IMR-90 (cell line): Measurements from ENCODE around the gene SYCP3. TPM values are rescaled to one million over a fixed set of nuclear protein-coding genes. Genes with fewer than 3 reads are reported as not detected.
A peak's percentile ranks its signal among the peaks of the same experiment; 100 is the strongest.

Experiments
- ATAC-seq: fragments of 200-7000 bp; cut with Tn5 transposase; 2 replicates; pipeline ENCODE4 v1.9.1; 2020; ENCODE audit warnings: low read depth, mild to moderate bottlenecking, moderate library complexity
- BruUV-seq: library from RNA; stranded (reverse); fragments of 400-500 nt; replicated peaks from 2 replicates; lab custom pipeline; 2021; lab: Mats Ljungman, UMichigan
- CTCF ChIA-PET: fragments of 300-600 bp; formaldehyde crosslinking; extraction: SDS; loops from one replicate; lab custom pipeline; 2021; ENCODE audit warnings: antibody characterized with exemption; lab: Yijun Ruan, JAX
- POLR2A ChIA-PET: fragments of 300-600 bp; sonication (Branson Sonifier 250); formaldehyde crosslinking; loops from one replicate; lab custom pipeline; 2022; ENCODE audit warnings: antibody characterized with exemption; ENCODE audit not compliant: unreplicated experiment; lab: Charles Lee
- DNase-seq: peaks from one replicate; pipeline ENCODE4 v3.0.0; 2013
- H2AFZ ChIP-seq: replicated peaks from 2 replicates; pipeline ENCODE3; 2013; ENCODE audit warnings: low read length, mild to moderate bottlenecking; ENCODE audit not compliant: poor library complexity
- H2AK5ac ChIP-seq: 2 replicates; pipeline ENCODE4 v1.6.1; 2013; ENCODE audit warnings: low read depth, low read length, inconsistent platforms
- H2AK9ac ChIP-seq: replicated peaks from 2 replicates; pipeline ENCODE3; 2013; ENCODE audit warnings: mild to moderate bottlenecking, low read depth, low read length, moderate library complexity; ENCODE audit not compliant: poor library complexity
- H2BK120ac ChIP-seq: 2 replicates; pipeline ENCODE4 v1.6.1; 2013; ENCODE audit warnings: low read depth, low read length, inconsistent platforms
- H2BK15ac ChIP-seq: 3 replicates; pipeline ENCODE4 v1.6.1; 2013; ENCODE audit warnings: low read depth, low read length, inconsistent platforms
- H2BK20ac ChIP-seq: 2 replicates; pipeline ENCODE4 v1.6.1; 2013; ENCODE audit warnings: low read depth, mild to moderate bottlenecking, inconsistent platforms, low read length, moderate library complexity
- H2BK5ac ChIP-seq: 2 replicates; pipeline ENCODE4 v1.6.1; 2013; ENCODE audit warnings: mild to moderate bottlenecking, low read depth, low read length, inconsistent platforms; ENCODE audit not compliant: poor library complexity, severe bottlenecking
- H3K14ac ChIP-seq: replicated peaks from 2 replicates; pipeline ENCODE4 v1.6.1; 2013; ENCODE audit warnings: low read depth, low read length, inconsistent platforms
- H3K18ac ChIP-seq: 2 replicates; pipeline ENCODE4 v1.6.1; 2013; ENCODE audit warnings: low read depth, low read length, control low read depth
- H3K23ac ChIP-seq: 2 replicates; pipeline ENCODE4 v1.6.1; 2013; ENCODE audit warnings: low read depth, low read length, inconsistent platforms
- H3K27ac ChIP-seq: 2 replicates; pipeline ENCODE4 v1.5.1; 2013; ENCODE audit warnings: mild to moderate bottlenecking, control low read depth, low read length; ENCODE audit not compliant: insufficient read depth
- H3K27me3 ChIP-seq: 2 replicates; pipeline ENCODE4 v1.6.1; 2013; ENCODE audit warnings: low read length; ENCODE audit not compliant: control insufficient read depth, insufficient read depth
- H3K36me3 ChIP-seq: 2 replicates; pipeline ENCODE4 v1.6.1; 2013; ENCODE audit warnings: low read length, mixed read lengths; ENCODE audit not compliant: control insufficient read depth, insufficient read depth
- H3K4ac ChIP-seq: 2 replicates; pipeline ENCODE4 v1.6.1; 2013; ENCODE audit warnings: low read depth, low read length, inconsistent platforms
- H3K4me1 ChIP-seq: 2 replicates; pipeline ENCODE4 v1.6.1; 2013; ENCODE audit warnings: low read length, mixed read lengths; ENCODE audit not compliant: control insufficient read depth, insufficient read depth
- H3K4me2 ChIP-seq: 2 replicates; pipeline ENCODE4 v1.6.1; 2013; ENCODE audit warnings: low read depth, mild to moderate bottlenecking, control low read depth, low read length, moderate library complexity
- H3K4me3 ChIP-seq: 2 replicates; pipeline ENCODE4 v1.5.1; 2013; ENCODE audit warnings: low read depth, mild to moderate bottlenecking, control low read depth, low read length, moderate library complexity; ENCODE audit not compliant: insufficient read depth
- H3K56ac ChIP-seq: 2 replicates; pipeline ENCODE4 v1.6.1; 2013; ENCODE audit warnings: low read length, inconsistent platforms; ENCODE audit not compliant: insufficient read depth; ENCODE audit errors: extremely low read depth
- H3K79me1 ChIP-seq, 2 experiments: 2 replicates each; pipeline ENCODE4 v1.6.1; 2013; ENCODE audit warnings: low read length in 2 of 2, inconsistent platforms in 1 of 2, low read depth in 1 of 2
- H3K9ac ChIP-seq: 2 replicates; pipeline ENCODE4 v1.6.1; 2013; ENCODE audit warnings: low read depth, low read length, control low read depth
- H3K9me1 ChIP-seq: 2 replicates; pipeline ENCODE4 v1.6.1; 2013; ENCODE audit warnings: low read length, inconsistent platforms; ENCODE audit not compliant: insufficient read depth
- H3K9me3 ChIP-seq: 2 replicates; pipeline ENCODE4 v1.6.1; 2013; ENCODE audit warnings: low read length; ENCODE audit not compliant: control insufficient read depth, insufficient read depth
- H4K20me1 ChIP-seq: 2 replicates; pipeline ENCODE4 v1.6.1; 2013; ENCODE audit warnings: low read length, inconsistent platforms; ENCODE audit not compliant: insufficient read depth
- H4K5ac ChIP-seq: 2 replicates; pipeline ENCODE4 v1.6.1; 2013; ENCODE audit warnings: mild to moderate bottlenecking, low read depth, low read length, control low read depth
- H4K8ac ChIP-seq, 2 experiments: 2 replicates each; pipeline ENCODE4 v1.6.1; 2013; ENCODE audit warnings: low read depth in 2 of 2, low read length in 2 of 2, control low read depth in 1 of 2, inconsistent platforms in 1 of 2
- H4K91ac ChIP-seq: 2 replicates; pipeline ENCODE4 v1.6.1; 2013; ENCODE audit warnings: low read depth, low read length, inconsistent platforms; ENCODE audit not compliant: insufficient read depth
- MAZ ChIP-seq: IDR thresholded peaks from 2 replicates; pipeline ENCODE4 v1.6.1; 2012; ENCODE audit warnings: low read depth, mild to moderate bottlenecking, low read length, improper control_type of control experiment, moderate library complexity, borderline replicate concordance
- MXI1 ChIP-seq: IDR thresholded peaks from 2 replicates; pipeline ENCODE4 v1.6.1; 2012; ENCODE audit warnings: low read depth, mild to moderate bottlenecking, low read length, moderate library complexity, borderline replicate concordance
- POLR2A ChIP-seq: IDR thresholded peaks from 2 replicates; pipeline ENCODE4 v1.6.1; 2012; ENCODE audit warnings: mild to moderate bottlenecking, low read depth, low read length
- USF2 ChIP-seq: fragments of 150-350 bp; IDR thresholded peaks from 2 replicates; pipeline ENCODE4 v1.6.1; 2017; ENCODE audit warnings: mild to moderate bottlenecking, antibody characterized with exemption, low read length, low read depth
- dilution Hi-C: fragments of 300-500 bp; cut with HindIII; formaldehyde crosslinking; loops from one replicate; pipeline ENCODE4 v1.14.3; 2018; ENCODE audit warnings: low sequenced_read_pairs; ENCODE audit not compliant: unreplicated experiment
- in situ Hi-C: fragments of 300-500 bp; cut with MboI; formaldehyde crosslinking; loops from 3 replicates; pipeline ENCODE4 v1.14.3; 2019; ENCODE audit warnings: low sequenced_read_pairs, inconsistent platforms, mixed read lengths
- intact Hi-C: fragments of 100-400 bp; cut with micrococcal nuclease; formaldehyde crosslinking; loops from 2 replicates; pipeline ENCODE4 v1.10.0; 2022
- polyA plus RNA-seq, 3 experiments: library from polyadenylated mRNA; depleted of rRNA; stranded (reverse); fragments of >200 nt; gene quantifications; 2 replicates each; pipeline ENCODE4 v1.2.3, GENCODE V29; 2012; ENCODE audit warnings: low replicate concordance in 1 of 3
- total RNA-seq: library from RNA; depleted of rRNA; stranded (reverse); fragments of >200 nt; gene quantifications from 2 replicates; pipeline ENCODE4 v1.2.3, GENCODE V29; 2012

SYCP3 gene
- total and polyA plus RNA-seq, 2 of the 4 experiments (the other 2 are of a cell fraction) = 0.07 TPM; not detected in 1

GRCh38 chr12:101707131-101707782, 32.0 kb downstream of the SYCP3 start:
- H3K79me1 ChIP-seq = peaks cover 11 to 25% of the 10 kb centered on the region in 2 experiments; a peak in 3 of 4 replicates
- H3K9me3 ChIP-seq = no peaks in the 10 kb centered on the region
- peaks cover 4% of the 10 kb centered on the region; the same call in 1 of the 2 replicates for H4K20me1 ChIP-seq
- no peak overlapping the region for H4K5ac ChIP-seq
- ATAC-seq = peak; percentile 49
- H2AK5ac ChIP-seq = no peak overlapping the region
- BruUV-seq = no TSS peak
- no peak overlapping the region for H3K4me2 ChIP-seq
- H3K4me1 ChIP-seq = no peaks in the 10 kb centered on the region
- H2AK9ac ChIP-seq = no peak overlapping the region
- no peaks in the 10 kb centered on the region for H3K9me1 ChIP-seq
- no peak overlapping the region for H3K27ac ChIP-seq
- H3K23ac ChIP-seq = no peak overlapping the region
- H3K56ac ChIP-seq = no peak overlapping the region
- TF ChIP-seq MAZ = no peak
- no peak for TF ChIP-seq MXI1
- TF ChIP-seq POLR2A = no peak
- TF ChIP-seq USF2 = no peak
- H3K18ac ChIP-seq = no peak overlapping the region
- H3K9ac ChIP-seq = no peak overlapping the region
- intact Hi-C loops = no loop called here
- in situ Hi-C loops = no loop called here
- no peak overlapping the region for H3K4ac ChIP-seq
- POLR2A ChIA-PET = no interaction called here
- CTCF ChIA-PET = interaction anchor here (1.0 kb wide), 2 partner anchors 8 to 15 kb away, joined by 3 read pairs; no protein-coding TSS in a partner anchor
- H2AFZ ChIP-seq = no peak overlapping the region
- H4K91ac ChIP-seq = no peak overlapping the region
- no peak overlapping the region for H2BK15ac ChIP-seq
- DNase-seq = peak; percentile 55
- H3K4me3 ChIP-seq = no peak overlapping the region
- H3K14ac ChIP-seq = no peak overlapping the region
- no peak overlapping the region for H2BK120ac ChIP-seq
- no peak overlapping the region for H4K8ac ChIP-seq
- no peaks in the 10 kb centered on the region for H3K36me3 ChIP-seq
- dilution Hi-C loops = no loop called here
- H2BK5ac ChIP-seq = no peak overlapping the region
- no peaks in the 10 kb centered on the region for H3K27me3 ChIP-seq
- H2BK20ac ChIP-seq = no peak overlapping the region
